ENCODE measurements around the gene FAM219B. TPM values are rescaled to one million over a fixed set of nuclear protein-coding genes. Genes with fewer than 3 reads are reported as not detected.

The FAM219B gene
- total RNA-seq, 4 donors from 2014 or later: 60.8 to 92.0 (median 84.3) TPM

GRCh38 chr15:74872702-74873035 is 34.0 kb downstream of the FAM219B start:
- no peaks in the 10 kb centered on the region for H3K27me3 ChIP-seq
- peak overlapping the region; percentile 90 to 93 (median 92) for H3K27ac ChIP-seq (replicated peaks in 1 of 4)
- peaks cover 0 to 7% (median 0%) of the 10 kb centered on the region in 4 donors for H3K36me3 ChIP-seq
- TF ChIP-seq POLR2A (IDR thresholded peaks at IDR 0.05; ENCODE audit: low read depth) (no peak), EP300 (IDR thresholded peaks at IDR 0.05) (no peak), POLR2AphosphoS5 (IDR thresholded peaks at IDR 0.05) (no peak), CTCF (IDR thresholded peaks at IDR 0.05) (no peak)
- DNase-seq (ENCODE audit: extremely low spot score): no peak
- no peaks in the 10 kb centered on the region for H3K9me3 ChIP-seq
- peaks cover 49 to 60% (median 56%) of the 10 kb centered on the region in 4 donors for H3K4me1 ChIP-seq
- 0% methylated on average over 7 of the region's 11 CpGs for WGBS
- intact Hi-C loops (cut with DNase I): no loop called here
- peak overlapping the region; percentile 67 to 86 (median 76) for H3K4me3 ChIP-seq

GRCh38 chr15:74870436-74871215 is 36.0 kb downstream of the FAM219B start:
- no peak for DNase-seq (ENCODE audit: extremely low spot score)
- no peaks in the 10 kb centered on the region for H3K27me3 ChIP-seq
- no peaks in the 10 kb centered on the region for H3K9me3 ChIP-seq
- H3K36me3 ChIP-seq: peaks cover 0 to 7% (median 2%) of the 10 kb centered on the region in 4 donors
- H3K4me3 ChIP-seq: peak overlapping the region; percentile 30 to 86 (median 72)
- WGBS: 25% methylated on average over 6 of the region's 6 CpGs
- TF ChIP-seq POLR2AphosphoS5 (IDR thresholded peaks at IDR 0.05) (peak in 1 of 2 donors; percentile 27), EP300 (IDR thresholded peaks at IDR 0.05) (no peak), POLR2A (IDR thresholded peaks at IDR 0.05; ENCODE audit: low read depth) (no peak), CTCF (IDR thresholded peaks at IDR 0.05) (no peak)
- H3K4me1 ChIP-seq: peaks cover 68 to 80% (median 76%) of the 10 kb centered on the region in 4 donors
- intact Hi-C loops (cut with DNase I): no loop called here
- peak overlapping the region; percentile 90 to 93 (median 92) for H3K27ac ChIP-seq (replicated peaks in 1 of 4)

GRCh38 chr15:74869726-74870407 is 36.8 kb downstream of the FAM219B start:
- H3K27ac ChIP-seq (replicated peaks in 1 of 4): peak overlapping the region; percentile 90 to 93 (median 92)
- intact Hi-C loops (cut with DNase I): no loop called here
- TF ChIP-seq POLR2AphosphoS5 (IDR thresholded peaks at IDR 0.05): peak; percentile 38 to 44
- no peak for TF ChIP-seq POLR2A (IDR thresholded peaks at IDR 0.05; ENCODE audit: low read depth)
- WGBS: 26% methylated on average over 6 of the region's 6 CpGs
- no peaks in the 10 kb centered on the region for H3K27me3 ChIP-seq
- peaks cover 74 to 83% (median 81%) of the 10 kb centered on the region in 4 donors for H3K4me1 ChIP-seq
- H3K9me3 ChIP-seq: no peaks in the 10 kb centered on the region
- H3K36me3 ChIP-seq: peaks cover 0 to 7% (median 2%) of the 10 kb centered on the region in 4 donors
- DNase-seq (ENCODE audit: extremely low spot score): peak; percentile 93
- peak overlapping the region; percentile 11 to 86 (median 53) for H3K4me3 ChIP-seq

GRCh38 chr15:74869372-74869725 is 37.3 kb downstream of the FAM219B start:
- no peaks in the 10 kb centered on the region for H3K9me3 ChIP-seq
- TF ChIP-seq POLR2AphosphoS5 (IDR thresholded peaks at IDR 0.05) (peak in 1 of 2 donors; percentile 10), EP300 (IDR thresholded peaks at IDR 0.05) (no peak)
- H3K27ac ChIP-seq (replicated peaks in 1 of 4): peak overlapping the region; percentile 90 to 93 (median 92)
- H3K36me3 ChIP-seq: peaks cover 0 to 7% (median 2%) of the 10 kb centered on the region in 4 donors
- intact Hi-C loops (cut with DNase I): no loop called here
- peak overlapping the region in 2 of 4 donors; percentile 30 to 76 for H3K4me3 ChIP-seq
- H3K4me1 ChIP-seq: peaks cover 74 to 89% (median 84%) of the 10 kb centered on the region in 4 donors
- H3K27me3 ChIP-seq: no peaks in the 10 kb centered on the region
- DNase-seq (ENCODE audit: extremely low spot score): no peak

- Histone ChIP-seq H3K36me3 (peaks cover 0 to 7% (median 3%) of the 10 kb centered on the region in 4 donors), H3K27me3 (no peaks in the 10 kb centered on the region), H3K27ac (replicated peaks in 1 of 4) (peak overlapping the region; percentile 90 to 93 (median 92)), H3K4me1 (peaks cover 87 to 93% (median 89%) of the 10 kb centered on the region in 4 donors), H3K9me3 (no peaks in the 10 kb centered on the region), H3K4me3 (no peak overlapping the region)
- intact Hi-C loops (cut with DNase I): no loop called here
- TF ChIP-seq POLR2AphosphoS5 (IDR thresholded peaks at IDR 0.05) (peak; percentile 22 to 28), CTCF (IDR thresholded peaks at IDR 0.05) (no peak)
- 74% methylated on average over 6 of the region's 6 CpGs for WGBS
- no peak for DNase-seq (ENCODE audit: extremely low spot score)
Observed at GRCh38 chr15:74868059-74868458, 38.6 kb downstream of the FAM219B start.

All from esophagus muscularis mucosa (tissue), 4 donors.